HCT116 (cell line): ENCODE data around the gene AKAP8. TPM values are rescaled to one million over a fixed set of nuclear protein-coding genes. Genes with fewer than 3 reads are reported as not detected.

Experiments
- ATAC-seq: fragments of 200-7000 bp; cut with Tn5 transposase; 2 replicates; pipeline ENCODE4 v1.9.1; 2020; ENCODE audit warnings: mild to moderate bottlenecking, moderate library complexity
- BruUV-seq: library from RNA; stranded (reverse); fragments of 400-500 nt; replicated peaks from 2 replicates; lab custom pipeline; 2021; lab: Mats Ljungman, UMichigan
- CTCF ChIA-PET: fragments of 300-600 bp; sonication (Branson Sonifier 250); formaldehyde crosslinking; loops from one replicate; lab custom pipeline; 2021; ENCODE audit warnings: antibody characterized with exemption; lab: Charles Lee
- POLR2A ChIA-PET: fragments of 300-600, 350-600 bp; sonication (Branson Sonifier 250); formaldehyde crosslinking; loops from one replicate; lab custom pipeline; 2021; ENCODE audit warnings: antibody characterized with exemption; lab: Charles Lee
- RAD21 ChIA-PET, 2 experiments: fragments of 300-600 bp; sonication (Branson Sonifier 250); formaldehyde crosslinking; loops; one replicate each; lab custom pipeline; 2023; ENCODE audit warnings: low total read pairs in 2 of 2; ENCODE audit not compliant: uncharacterized antibody in 2 of 2, unreplicated experiment in 2 of 2, low non-redundant PET in 1 of 2; lab: Charles Lee
- DNase-seq: peaks from one replicate; pipeline ENCODE4 v3.0.0-alpha.2; 2010; ENCODE audit warnings: low read depth, low spot score
- H2AFZ ChIP-seq: fragments of 200-600 bp; shearing (Covaris generic), sonication (generic); 2 replicates; pipeline ENCODE4 v1.6.1; 2017; ENCODE audit warnings: low read depth, mixed run types, mixed read lengths, antibody characterized with exemption, low read length; ENCODE audit not compliant: poor library complexity, severe bottlenecking
- H3K27ac ChIP-seq: 2 replicates; pipeline ENCODE4 v1.5.1; 2012; ENCODE audit warnings: low read depth, low read length
- H3K27me3 ChIP-seq: fragments of 200-600 bp; sonication (generic); 2 replicates; pipeline ENCODE4 v1.6.1; 2016; ENCODE audit warnings: mixed run types, low read length, mixed read lengths; ENCODE audit not compliant: insufficient read depth
- H3K36me3 ChIP-seq, 2 experiments: fragments of 200-500 bp in 1 of 2; fragments of 200-600 bp in 1 of 2; sonication (Bioruptor generic) in 1 of 2; sonication (generic) in 1 of 2; 2 replicates each; pipeline versions ENCODE4 v1.5.1 to v1.6.1; 2014 to 2016; ENCODE audit warnings: low read length in 2 of 2, inconsistent platforms in 1 of 2, mixed read lengths in 1 of 2, mixed run types in 1 of 2; ENCODE audit not compliant: insufficient read depth in 2 of 2, control insufficient read depth in 1 of 2
- H3K4me1 ChIP-seq, 2 experiments: fragments of 200-600 bp in 1 of 2; sonication (generic) in 1 of 2; 2 replicates each; pipeline versions ENCODE4 v1.5.1 to v1.6.1; 2012 to 2017; ENCODE audit warnings: low read length in 2 of 2, inconsistent platforms in 1 of 2, mild to moderate bottlenecking in 1 of 2, mixed read lengths in 1 of 2, mixed run types in 1 of 2, moderate library complexity in 1 of 2; ENCODE audit not compliant: insufficient read depth in 2 of 2, control insufficient read depth in 1 of 2
- H3K4me2 ChIP-seq: fragments of 200-600 bp; sonication (generic); 2 replicates; pipeline ENCODE4 v1.6.1; 2017; ENCODE audit warnings: mixed run types, low read length, mixed read lengths
- H3K4me3 ChIP-seq, 2 experiments: fragments of 200-600 bp in 1 of 2; sonication (generic) in 1 of 2; replicated peaks in 1 of 2; 2 replicates each; pipeline ENCODE4 v1.5.1; 2011 to 2016; ENCODE audit warnings: low read length in 2 of 2, control low read depth in 1 of 2, low read depth in 1 of 2, mild to moderate bottlenecking in 1 of 2, mixed read lengths in 1 of 2, mixed run types in 1 of 2
- H3K79me2 ChIP-seq: fragments of 200-600 bp; sonication (generic); 2 replicates; pipeline ENCODE4 v1.6.1; 2017; ENCODE audit warnings: mild to moderate bottlenecking, mixed run types, low read length, moderate library complexity, mixed read lengths; ENCODE audit not compliant: insufficient read depth
- H3K9ac ChIP-seq: fragments of 200-600 bp; sonication (generic); 2 replicates; pipeline ENCODE4 v1.6.1; 2016; ENCODE audit warnings: low read length, mixed read lengths
- H3K9me2 ChIP-seq: fragments of 200-600 bp; sonication (generic), shearing (Covaris generic); 2 replicates; pipeline ENCODE4 v1.6.1; 2017; ENCODE audit warnings: mixed run types, mild to moderate bottlenecking, moderate library complexity; ENCODE audit not compliant: insufficient read depth
- H3K9me3 ChIP-seq, 2 experiments: fragments of 200-500 bp in 1 of 2; fragments of 200-600 bp in 1 of 2; sonication (Bioruptor generic) in 1 of 2; sonication (generic) in 1 of 2; 2 replicates each; pipeline ENCODE4 v1.6.1; 2014 to 2017; ENCODE audit warnings: low read length in 2 of 2, mixed read lengths in 2 of 2, inconsistent platforms in 1 of 2, low read depth in 1 of 2, mild to moderate bottlenecking in 1 of 2, mixed run types in 1 of 2, moderate library complexity in 1 of 2; ENCODE audit not compliant: control insufficient read depth in 1 of 2, insufficient read depth in 1 of 2
- H4K20me1 ChIP-seq: fragments of 200-600 bp; sonication (generic), shearing (Covaris generic); 2 replicates; pipeline ENCODE4 v1.6.1; 2017; ENCODE audit warnings: mixed run types, mild to moderate bottlenecking, moderate library complexity; ENCODE audit not compliant: insufficient read depth
- CBX3 ChIP-seq: IDR thresholded peaks from 2 replicates; pipeline ENCODE4 v1.6.1; 2012; ENCODE audit warnings: low read depth
- ELF1 ChIP-seq: IDR thresholded peaks from 2 replicates; pipeline ENCODE4 v1.6.1; 2012; ENCODE audit warnings: low read depth, borderline replicate concordance
- JUND ChIP-seq: IDR thresholded peaks from 2 replicates; pipeline ENCODE4 v1.6.1; 2012
- POLR2A ChIP-seq: IDR thresholded peaks from 2 replicates; pipeline ENCODE4 v1.7.0; 2011; ENCODE audit warnings: borderline replicate concordance; ENCODE audit not compliant: insufficient read depth, insufficient read length; ENCODE audit errors: extremely low read depth
- REST ChIP-seq: IDR thresholded peaks from 2 replicates; pipeline ENCODE4 v1.6.1; 2012; ENCODE audit warnings: low read depth
- SIN3A ChIP-seq: IDR thresholded peaks from 2 replicates; pipeline ENCODE4 v1.6.1; 2012; ENCODE audit warnings: low read depth
- SRF ChIP-seq: IDR thresholded peaks from 2 replicates; pipeline ENCODE4 v1.6.1; 2012; ENCODE audit warnings: low read depth
- ZNF274 ChIP-seq: fragments of 200-500 bp; sonication (Bioruptor generic); IDR thresholded peaks from 2 replicates; pipeline ENCODE4 v1.6.1; 2014; ENCODE audit warnings: mild to moderate bottlenecking, low read depth, low read length, inconsistent platforms
- intact Hi-C: fragments of 100-400 bp; cut with micrococcal nuclease; formaldehyde crosslinking; loops from 2 replicates; pipeline ENCODE4 v1.10.0; 2022
- total RNA-seq: library from RNA; stranded (reverse); gene quantifications from one replicate; pipeline ENCODE4 v1.2.1, GENCODE V29; 2021; ENCODE audit not compliant: unreplicated experiment
- TF ChIP-seq, protein P1 (sequence below): IDR thresholded peaks from 2 replicates; pipeline ENCODE4 v1.6.1; 2012

Gene AKAP8
- total RNA-seq, 1 experiment from 2014 or later: 50.6 TPM

DNA sequence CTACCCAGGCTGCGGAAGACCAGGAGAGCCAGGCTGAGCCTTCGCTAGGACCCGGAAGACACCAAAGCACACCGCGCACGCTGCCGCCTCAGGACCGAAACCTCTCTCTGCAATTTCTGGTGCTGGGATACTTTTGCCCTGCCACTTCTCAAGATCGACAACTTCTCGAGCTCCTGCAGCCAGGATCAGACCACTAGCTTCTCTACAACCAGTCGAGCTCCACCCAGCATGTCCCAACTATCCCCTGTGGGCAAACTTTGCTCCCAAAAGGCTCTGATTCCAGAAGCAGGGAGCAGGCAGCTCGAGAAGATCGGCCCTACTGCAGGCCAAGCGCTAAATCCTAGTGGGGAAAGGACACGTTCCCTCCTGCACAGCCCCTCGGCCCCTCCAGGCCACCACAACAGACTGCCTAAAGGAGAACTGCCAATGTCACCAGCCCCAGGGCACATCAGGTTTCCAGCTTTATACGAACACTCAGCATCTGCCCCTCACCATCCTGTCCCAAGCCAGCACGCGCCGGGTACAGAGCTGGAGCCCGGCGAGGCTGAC is 979 bp downstream of the AKAP8 start:
- ChIA-PET RAD21 (no interaction called here), POLR2A (interaction anchor here (0.6 to 3.2 kb wide), 6 partner anchors 10 to 284 kb away, joined by 3 to 22 read pairs (median 4); partner anchors contain the start of gene AKAP8L), CTCF (interaction anchor here (1.2 to 2.3 kb wide), 3 partner anchors 41 to 177 kb away, joined by 3 to 11 read pairs (median 11); partner anchors contain the start of gene AKAP8L)
- Histone ChIP-seq H4K20me1 (peaks cover 9% of the 10 kb centered on the region; the same call in 1 of the 2 replicates), H3K79me2 (peaks cover 57% of the 10 kb centered on the region), H3K36me3 (peaks cover 2 to 7% of the 10 kb centered on the region in 2 experiments; a peak in 3 of 4 replicates), H3K9ac (peak overlapping the region; percentile 91), H3K27me3 (no peaks in the 10 kb centered on the region), H2AFZ (no peak overlapping the region), H3K4me1 (peaks cover 13 to 33% of the 10 kb centered on the region in 2 experiments), H3K9me3 (no peaks in the 10 kb centered on the region), H3K9me2 (no peaks in the 10 kb centered on the region), H3K4me3 (peak overlapping the region; percentile 83 to 100), H3K27ac (peak overlapping the region; percentile 96), H3K4me2 (peak overlapping the region; percentile 99)
- intact Hi-C loops: loop anchor here (2.0 to 10.0 kb wide), 2 partner anchors 114 to 178 kb away; no protein-coding TSS in a partner anchor
- ATAC-seq: no peak; the same call in 1 of the 2 replicates
- BruUV-seq: no TSS peak
- peak; percentile 7 for TF ChIP-seq POLR2A
- no peak for TF ChIP-seq REST
- DNase-seq: no peak

DNA sequence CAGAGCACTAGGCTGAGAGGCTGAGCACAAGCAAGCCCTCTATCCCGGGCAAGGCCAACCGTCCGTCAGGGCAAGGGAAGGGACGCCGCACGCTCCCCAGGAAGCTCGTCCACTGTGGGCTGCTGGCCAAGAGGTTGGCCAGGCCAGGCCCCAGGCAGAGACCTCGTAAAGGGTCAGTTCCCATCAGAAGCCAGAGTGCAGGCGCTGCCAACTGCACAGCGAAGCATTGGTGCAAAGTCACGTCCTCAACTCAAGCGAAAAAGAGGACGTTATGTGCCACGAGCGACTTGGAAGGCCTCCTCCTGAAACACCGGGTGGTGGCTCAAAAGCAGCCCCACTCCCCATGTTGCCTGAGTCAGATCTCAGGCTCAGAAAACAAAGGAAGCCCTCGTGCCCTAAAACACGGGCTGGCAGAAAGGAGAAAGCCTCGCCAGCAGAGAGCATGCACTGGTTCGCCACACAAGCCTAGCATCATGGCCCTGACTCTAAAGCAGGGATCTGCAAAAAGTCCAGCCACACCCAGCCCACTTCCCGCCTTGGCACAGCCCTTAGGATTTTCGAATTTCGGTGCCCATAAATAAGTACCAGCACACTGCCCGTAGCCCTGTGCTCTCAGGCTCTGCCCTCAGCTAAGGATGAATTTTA is 4.7 kb downstream of the AKAP8 start:
- no peak overlapping the region for H3K27ac ChIP-seq
- no peak for TF ChIP-seq JUND
- TF ChIP-seq SIN3A: no peak
- TF ChIP-seq ELF1: no peak
- TF ChIP-seq SRF: no peak
- TF ChIP-seq, protein P1, sequence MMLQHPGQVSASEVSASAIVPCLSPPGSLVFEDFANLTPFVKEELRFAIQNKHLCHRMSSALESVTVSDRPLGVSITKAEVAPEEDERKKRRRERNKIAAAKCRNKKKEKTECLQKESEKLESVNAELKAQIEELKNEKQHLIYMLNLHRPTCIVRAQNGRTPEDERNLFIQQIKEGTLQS: no peak
- TF ChIP-seq ZNF274: no peak
- TF ChIP-seq CBX3: no peak
- TF ChIP-seq, all 23 proteins: peak for 0
- ChIA-PET RAD21 (no interaction called here), POLR2A (no interaction called here), CTCF (no interaction called here)
- peaks cover 9% of the 10 kb centered on the region; the same call in 1 of the 2 replicates for H4K20me1 ChIP-seq
- no peak overlapping the region for H3K4me2 ChIP-seq
- DNase-seq (no peak), ATAC-seq (no peak)
- H3K9me3 ChIP-seq: no peaks in the 10 kb centered on the region
- no peak overlapping the region for H2AFZ ChIP-seq
- intact Hi-C loops: loop anchor here (10.0 kb wide), 1 partner anchor 110 kb away; no protein-coding TSS in a partner anchor
- no peaks in the 10 kb centered on the region for H3K27me3 ChIP-seq
- no peak overlapping the region for H3K4me3 ChIP-seq
- H3K4me1 ChIP-seq: peaks cover 10 to 19% of the 10 kb centered on the region in 2 experiments
- H3K79me2 ChIP-seq: peaks cover 77% of the 10 kb centered on the region
- H3K9ac ChIP-seq: no peak overlapping the region
- no TSS peak for BruUV-seq
- peaks cover 26 to 30% of the 10 kb centered on the region in 2 experiments; a peak in 3 of 4 replicates for H3K36me3 ChIP-seq
- no peaks in the 10 kb centered on the region for H3K9me2 ChIP-seq
